Measurements from ENCODE around the gene AFF3.

- TF ChIP-seq CTCF (IDR thresholded peaks at IDR 0.05; ENCODE audit: low read length) (no peak), EZH2 (IDR thresholded peaks at IDR 0.05; ENCODE audit: borderline replicate concordance, low read length) (no peak)
These were observed 16.2 kb downstream of the AFF3 start for GRCh38 chr2:100126201-100126600.

Measured in OCI-LY1 (cell line).